ENCODE measurements around the gene TBC1D22A. TPM values are rescaled to one million over a fixed set of nuclear protein-coding genes. Genes with fewer than 3 reads are reported as not detected.

Gene TBC1D22A
- polyA plus RNA-seq, 3 donors = 15.4 to 16.5 (median 15.9) TPM

GRCh38 chr22:47123006-47123826 lies 360.8 kb downstream of the TBC1D22A start:
- DNase-seq (ENCODE audit: low read depth in 3 of 3, low spot score in 2 of 3) = no peak

- no peak for DNase-seq (ENCODE audit: low read depth in 3 of 3, low spot score in 2 of 3)
These were observed 361.5 kb downstream of the TBC1D22A start for GRCh38 chr22:47123827-47124442.

GRCh38 chr22:47124451-47124881 lies 362.0 kb downstream of the TBC1D22A start:
- DNase-seq (ENCODE audit: low read depth in 3 of 3, low spot score in 2 of 3) = no peak

- no peak for DNase-seq (ENCODE audit: low read depth in 3 of 3, low spot score in 2 of 3)
These were observed 362.5 kb downstream of the TBC1D22A start for GRCh38 chr22:47124961-47125360.

- DNase-seq (ENCODE audit: low read depth in 3 of 3, low spot score in 2 of 3) = no peak
These were observed 363.2 kb downstream of the TBC1D22A start for GRCh38 chr22:47125603-47126002.

GRCh38 chr22:47126344-47126811 lies 363.9 kb downstream of the TBC1D22A start:
- DNase-seq (ENCODE audit: low read depth in 3 of 3, low spot score in 2 of 3) = no peak

- DNase-seq (ENCODE audit: low read depth in 3 of 3, low spot score in 2 of 3) = no peak
These were observed 365.0 kb downstream of the TBC1D22A start for GRCh38 chr22:47127441-47127871.

- no peak for DNase-seq (ENCODE audit: low read depth in 3 of 3, low spot score in 2 of 3)
These were observed 365.8 kb downstream of the TBC1D22A start for GRCh38 chr22:47128216-47128615.

- no peak for DNase-seq (ENCODE audit: low read depth in 3 of 3, low spot score in 2 of 3)
These were observed 366.3 kb downstream of the TBC1D22A start for GRCh38 chr22:47128622-47129215.

- DNase-seq (ENCODE audit: low read depth in 3 of 3, low spot score in 2 of 3) = no peak
These were observed 367.6 kb downstream of the TBC1D22A start for GRCh38 chr22:47129902-47130635.

GRCh38 chr22:47130883-47131631 lies 368.6 kb downstream of the TBC1D22A start:
- no peak for DNase-seq (ENCODE audit: low read depth in 3 of 3, low spot score in 2 of 3)

GRCh38 chr22:47131632-47132427 lies 369.4 kb downstream of the TBC1D22A start:
- DNase-seq (ENCODE audit: low read depth in 3 of 3, low spot score in 2 of 3) = no peak

GRCh38 chr22:47132428-47132825 lies 370.0 kb downstream of the TBC1D22A start:
- no peak for DNase-seq (ENCODE audit: low read depth in 3 of 3, low spot score in 2 of 3)

- DNase-seq (ENCODE audit: low read depth in 3 of 3, low spot score in 2 of 3) = peak in 1 of 3 donors; percentile 12
These were observed 370.9 kb downstream of the TBC1D22A start for GRCh38 chr22:47133061-47133969.

GRCh38 chr22:47134222-47134621 lies 371.8 kb downstream of the TBC1D22A start:
- DNase-seq (ENCODE audit: low read depth in 3 of 3, low spot score in 2 of 3) = no peak

GRCh38 chr22:47135338-47135737 lies 372.9 kb downstream of the TBC1D22A start:
- DNase-seq (ENCODE audit: low read depth in 3 of 3, low spot score in 2 of 3) = no peak

GRCh38 chr22:47136050-47136449 lies 373.6 kb downstream of the TBC1D22A start:
- DNase-seq (ENCODE audit: low read depth in 3 of 3, low spot score in 2 of 3) = no peak

- no peak for DNase-seq (ENCODE audit: low read depth in 3 of 3, low spot score in 2 of 3)
These were observed 374.2 kb downstream of the TBC1D22A start for GRCh38 chr22:47136671-47137070.

Data from right renal cortex interstitium (tissue), 3 donors.